KMS-11 (cell line): ENCODE data around the gene SLC17A7.

Experiments used
- H2AFZ ChIP-seq: fragments of 200-600 bp; sonication (generic); 2 replicates; pipeline ENCODE4 v1.6.1; 2016; ENCODE audit warnings: antibody characterized with exemption, mixed run types, low read depth
- H3K27ac ChIP-seq: fragments of 200-600 bp; sonication (generic); 2 replicates; pipeline ENCODE4 v1.6.1; 2016; ENCODE audit warnings: mild to moderate bottlenecking, mixed run types
- H3K27me3 ChIP-seq: fragments of 200-600 bp; sonication (generic); 2 replicates; pipeline ENCODE4 v1.6.1; 2017; ENCODE audit warnings: mild to moderate bottlenecking, low read depth, mixed run types, moderate library complexity; ENCODE audit not compliant: insufficient read depth
- H3K36me3 ChIP-seq: fragments of 200-600 bp; sonication (generic); 2 replicates; pipeline ENCODE4 v1.6.1; 2017; ENCODE audit warnings: mild to moderate bottlenecking, mixed run types; ENCODE audit not compliant: insufficient read depth
- H3K4me1 ChIP-seq: fragments of 200-600 bp; sonication (generic); 2 replicates; pipeline ENCODE4 v1.6.1; 2016; ENCODE audit warnings: mild to moderate bottlenecking, low read depth, mixed run types; ENCODE audit not compliant: poor library complexity, severe bottlenecking
- H3K4me2 ChIP-seq: fragments of 200-600 bp; sonication (generic); 2 replicates; pipeline ENCODE4 v1.7.0; 2016; ENCODE audit warnings: mild to moderate bottlenecking, mixed run types
- H3K4me3 ChIP-seq: fragments of 200-600 bp; sonication (generic); IDR thresholded peaks from 2 replicates; pipeline ENCODE4 v1.6.1; 2017; ENCODE audit warnings: low read depth, low read length, mixed read lengths; ENCODE audit not compliant: insufficient read depth
- H3K79me2 ChIP-seq: fragments of 200-600 bp; sonication (generic); 2 replicates; pipeline ENCODE4 v1.6.1; 2016; ENCODE audit warnings: low read depth, mixed run types; ENCODE audit not compliant: insufficient read depth
- H3K9ac ChIP-seq: fragments of 200-600 bp; sonication (generic); 2 replicates; pipeline ENCODE4 v1.6.1; 2016; ENCODE audit warnings: mild to moderate bottlenecking, mixed run types
- H4K20me1 ChIP-seq: fragments of 200-600 bp; sonication (generic); 2 replicates; pipeline ENCODE4 v1.6.1; 2016; ENCODE audit warnings: mild to moderate bottlenecking, mixed run types; ENCODE audit not compliant: insufficient read depth
- TF ChIP-seq, protein P1 (sequence below): fragments of 200-600 bp; sonication (generic); conservative IDR thresholded peaks from 2 replicates; pipeline ENCODE4 v1.6.1; 2017; ENCODE audit warnings: low read depth, mild to moderate bottlenecking, antibody characterized with exemption, low read length, moderate library complexity, mixed read lengths

Gene SLC17A7

GRCh38 chr19:49400029-49400428 is 41.3 kb downstream of the SLC17A7 start:
- no peak overlapping the region for H3K27ac ChIP-seq
- no peak overlapping the region for H3K4me2 ChIP-seq
- no peaks in the 10 kb centered on the region for H4K20me1 ChIP-seq
- H3K4me1 ChIP-seq: peaks cover 14% of the 10 kb centered on the region
- H2AFZ ChIP-seq: no peak overlapping the region
- no peak overlapping the region for H3K4me3 ChIP-seq
- no peak overlapping the region for H3K9ac ChIP-seq
- no peaks in the 10 kb centered on the region for H3K36me3 ChIP-seq
- no peaks in the 10 kb centered on the region for H3K79me2 ChIP-seq
- TF ChIP-seq, protein P1, sequence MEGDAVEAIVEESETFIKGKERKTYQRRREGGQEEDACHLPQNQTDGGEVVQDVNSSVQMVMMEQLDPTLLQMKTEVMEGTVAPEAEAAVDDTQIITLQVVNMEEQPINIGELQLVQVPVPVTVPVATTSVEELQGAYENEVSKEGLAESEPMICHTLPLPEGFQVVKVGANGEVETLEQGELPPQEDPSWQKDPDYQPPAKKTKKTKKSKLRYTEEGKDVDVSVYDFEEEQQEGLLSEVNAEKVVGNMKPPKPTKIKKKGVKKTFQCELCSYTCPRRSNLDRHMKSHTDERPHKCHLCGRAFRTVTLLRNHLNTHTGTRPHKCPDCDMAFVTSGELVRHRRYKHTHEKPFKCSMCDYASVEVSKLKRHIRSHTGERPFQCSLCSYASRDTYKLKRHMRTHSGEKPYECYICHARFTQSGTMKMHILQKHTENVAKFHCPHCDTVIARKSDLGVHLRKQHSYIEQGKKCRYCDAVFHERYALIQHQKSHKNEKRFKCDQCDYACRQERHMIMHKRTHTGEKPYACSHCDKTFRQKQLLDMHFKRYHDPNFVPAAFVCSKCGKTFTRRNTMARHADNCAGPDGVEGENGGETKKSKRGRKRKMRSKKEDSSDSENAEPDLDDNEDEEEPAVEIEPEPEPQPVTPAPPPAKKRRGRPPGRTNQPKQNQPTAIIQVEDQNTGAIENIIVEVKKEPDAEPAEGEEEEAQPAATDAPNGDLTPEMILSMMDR: no peak
- H3K27me3 ChIP-seq: peaks cover 48% of the 10 kb centered on the region

GRCh38 chr19:49398931-49399330 is 42.4 kb downstream of the SLC17A7 start:
- Histone ChIP-seq H3K27ac (no peak overlapping the region), H4K20me1 (no peaks in the 10 kb centered on the region), H3K36me3 (no peaks in the 10 kb centered on the region), H3K9ac (no peak overlapping the region), H3K4me3 (no peak overlapping the region), H2AFZ (no peak overlapping the region), H3K4me2 (no peak overlapping the region), H3K27me3 (peaks cover 53% of the 10 kb centered on the region), H3K79me2 (no peaks in the 10 kb centered on the region), H3K4me1 (peaks cover 13% of the 10 kb centered on the region)
- TF ChIP-seq, protein P1: no peak

GRCh38 chr19:49398001-49398615 is 43.2 kb downstream of the SLC17A7 start:
- no peaks in the 10 kb centered on the region for H3K36me3 ChIP-seq
- TF ChIP-seq, protein P1: no peak
- no peaks in the 10 kb centered on the region for H3K79me2 ChIP-seq
- H4K20me1 ChIP-seq: no peaks in the 10 kb centered on the region
- H3K9ac ChIP-seq: no peak overlapping the region
- no peak overlapping the region for H3K4me2 ChIP-seq
- peaks cover 5% of the 10 kb centered on the region for H3K4me1 ChIP-seq
- H3K27me3 ChIP-seq: peaks cover 60% of the 10 kb centered on the region
- no peak overlapping the region for H3K27ac ChIP-seq
- H3K4me3 ChIP-seq: no peak overlapping the region
- H2AFZ ChIP-seq: no peak overlapping the region

DNA sequence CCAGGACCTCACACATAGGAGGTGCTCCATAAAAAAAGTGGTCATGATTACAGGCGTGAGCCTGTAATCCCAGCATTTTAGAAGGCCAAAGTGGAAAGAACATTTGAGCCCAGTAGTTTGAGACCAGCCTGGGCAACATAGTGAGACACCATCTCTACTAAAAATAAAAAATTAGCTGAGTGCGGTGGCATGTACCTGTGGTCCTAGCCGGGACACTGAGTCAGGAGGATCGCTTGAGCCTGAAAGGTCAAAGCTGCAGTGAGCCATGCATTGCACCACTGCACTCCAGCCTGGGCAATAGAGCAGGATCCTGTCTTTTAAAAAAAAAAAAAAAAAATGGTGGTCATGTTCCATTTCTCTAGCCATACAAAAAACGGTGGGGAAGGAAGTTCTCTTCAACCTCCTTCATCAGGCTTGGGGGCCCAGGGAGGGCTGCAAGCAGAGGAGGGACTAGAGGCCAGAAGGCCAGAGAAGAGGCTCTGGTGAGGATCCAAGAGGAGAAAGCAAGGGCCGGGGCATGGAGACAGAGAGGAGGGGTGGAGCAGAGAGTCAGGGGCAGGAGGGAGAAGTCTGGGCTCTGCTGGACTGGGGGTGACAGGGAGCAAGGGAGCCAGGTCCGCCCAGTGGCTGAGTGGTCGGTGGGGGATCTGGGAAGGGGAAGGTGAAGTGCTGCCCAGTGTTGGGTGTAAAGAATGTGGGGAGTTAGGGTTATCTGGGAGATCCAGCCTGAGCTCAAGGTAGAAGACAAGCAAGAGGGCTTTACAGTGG is 44.4 kb downstream of the SLC17A7 start:
- H4K20me1 ChIP-seq: no peaks in the 10 kb centered on the region
- no peak overlapping the region for H2AFZ ChIP-seq
- H3K36me3 ChIP-seq: no peaks in the 10 kb centered on the region
- peaks cover 68% of the 10 kb centered on the region for H3K27me3 ChIP-seq
- no peak overlapping the region for H3K4me3 ChIP-seq
- H3K27ac ChIP-seq: no peak overlapping the region
- no peak overlapping the region for H3K9ac ChIP-seq
- H3K4me1 ChIP-seq: peaks cover 5% of the 10 kb centered on the region
- TF ChIP-seq, protein P1: no peak
- H3K4me2 ChIP-seq: no peak overlapping the region
- no peaks in the 10 kb centered on the region for H3K79me2 ChIP-seq
